LHCN-M2 (cell line): Measurements from ENCODE around the gene TMEM244. TPM values are rescaled to one million over a fixed set of nuclear protein-coding genes. Genes with fewer than 3 reads are reported as not detected.
"Not testable (repeated sequence)": the region's sequence is repeated elsewhere in the genome, so short reads cannot be mapped to it uniquely, and the experiment has no call there.

ENCODE experiments used
- DNase-seq: peaks from one replicate; pipeline ENCODE4 v3.0.0-alpha.2; 2012; ENCODE audit warnings: low read depth
- polyA plus RNA-seq: library from polyadenylated mRNA; unstranded; fragments of >200 nt; gene quantifications from one replicate; pipeline ENCODE4 v1.2.1, GENCODE V29; 2012; ENCODE audit warnings: missing spikeins
- total RNA-seq: library from RNA; depleted of rRNA; stranded (reverse); fragments of >200 nt; gene quantifications from 2 replicates; pipeline ENCODE4 v1.2.3, GENCODE V29; 2014; rRNA removed

The TMEM244 gene, protein sequence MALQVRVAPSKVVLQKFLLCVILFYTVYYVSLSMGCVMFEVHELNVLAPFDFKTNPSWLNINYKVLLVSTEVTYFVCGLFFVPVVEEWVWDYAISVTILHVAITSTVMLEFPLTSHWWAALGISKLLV
- 0.52 and 2.2 TPM in 2 replicates for total RNA-seq
- 0.67 TPM for polyA plus RNA-seq

DNA sequence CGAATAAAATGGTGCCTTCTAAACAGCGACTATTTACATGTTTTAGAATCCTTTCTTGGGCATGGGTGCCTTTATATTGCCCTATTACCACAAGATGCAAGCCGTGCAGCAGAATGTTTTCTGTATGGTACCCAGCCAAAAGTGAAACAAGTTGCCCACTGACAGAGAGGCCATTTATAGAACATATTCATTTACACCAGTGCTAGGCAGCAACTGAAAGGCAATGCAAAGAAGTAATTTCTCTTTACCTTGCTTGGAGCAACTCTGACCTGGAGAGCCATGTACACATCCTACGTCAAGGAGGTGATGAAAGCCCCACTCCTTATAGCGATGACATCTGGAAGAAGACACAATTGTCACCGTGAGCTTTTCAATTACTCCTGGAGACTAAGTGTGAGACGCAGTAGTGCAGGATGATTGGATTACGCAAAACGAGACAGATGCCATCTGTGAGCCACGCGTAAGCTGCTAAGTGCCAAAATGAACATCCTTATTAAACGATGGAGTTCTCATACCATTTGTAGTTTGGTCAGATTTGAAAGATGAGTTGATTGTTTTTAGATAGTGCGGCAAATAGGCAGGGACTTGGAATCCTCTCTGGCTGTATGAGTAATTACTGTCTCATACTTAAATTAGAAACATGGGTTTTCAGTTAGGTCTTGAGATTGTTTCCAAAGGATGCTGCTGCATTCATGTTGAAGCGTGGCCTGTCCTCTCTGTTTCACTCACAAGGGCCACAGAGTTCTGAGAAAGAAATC is at the start of gene TMEM244:
TMEM244 (minus strand) TSS at position 408 of the 758 bp plus-strand sequence; CDS start at position 281, 127 bp downstream.
- DNase-seq, result peak; percentile 72

DNA sequence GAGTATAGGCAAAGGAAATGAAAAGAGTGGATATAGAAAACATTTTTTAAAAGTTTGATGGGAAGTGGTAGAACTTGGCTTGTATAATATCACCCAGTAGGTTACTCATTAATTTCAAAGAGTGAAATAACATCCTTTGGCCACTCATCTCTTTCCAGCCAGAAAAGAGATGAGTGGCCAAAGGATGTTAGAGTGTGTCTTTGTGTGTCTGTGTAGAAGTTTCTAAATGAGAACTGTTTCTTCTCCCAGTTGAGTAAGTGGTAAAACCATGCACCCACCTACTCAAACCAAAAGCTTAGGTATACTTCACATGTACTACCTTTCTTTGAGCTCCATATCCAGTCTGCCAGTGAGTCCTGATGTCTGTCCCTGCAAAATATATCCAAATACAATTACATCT is 47.7 kb upstream of the TMEM244 start:
- DNase-seq, result no peak

DNA sequence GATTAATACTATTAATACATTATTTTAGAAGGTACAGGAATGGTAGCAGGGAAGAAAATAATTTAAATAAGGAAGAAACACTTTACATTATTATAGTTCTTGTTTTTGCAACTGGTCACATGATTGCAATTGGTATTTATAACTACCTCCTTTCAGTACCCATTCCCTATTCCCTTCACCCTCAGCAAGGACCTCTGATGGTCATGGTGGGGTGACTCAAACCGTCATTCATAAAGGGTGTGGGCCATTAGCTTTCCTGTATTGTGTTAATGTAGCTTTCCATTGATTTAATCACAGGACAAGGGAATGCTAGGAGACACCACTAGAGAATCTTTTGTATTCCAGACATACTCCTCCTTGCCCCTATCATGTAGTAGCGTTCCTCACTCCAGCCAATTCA is 47.2 kb upstream of the TMEM244 start:
- DNase-seq, result no peak

DNA sequence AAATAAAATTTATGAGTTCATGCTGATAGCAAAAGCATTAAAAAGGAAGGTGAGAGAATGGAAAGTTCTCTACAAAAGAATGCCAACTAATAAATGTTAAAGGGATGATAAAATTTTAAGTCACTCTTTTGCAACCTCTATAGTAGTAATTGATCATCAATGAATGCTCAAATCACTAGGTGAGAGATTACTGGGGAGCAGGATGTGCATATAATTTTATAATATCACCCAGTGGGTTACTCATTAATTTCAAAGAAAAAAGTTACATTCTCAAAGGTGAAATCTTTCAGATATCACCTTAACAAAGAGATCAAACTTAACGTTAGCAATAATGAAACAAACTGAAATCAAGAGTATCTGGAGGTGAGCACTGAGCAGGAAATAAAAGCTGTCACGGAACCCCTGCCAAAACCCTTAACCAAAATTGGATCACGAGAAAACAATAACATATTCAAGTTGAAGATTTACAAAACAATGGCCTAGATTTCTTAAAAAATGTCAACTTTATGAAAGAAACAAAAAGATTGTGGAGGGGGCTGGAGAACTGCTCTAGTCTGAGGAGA is 45.5 kb upstream of the TMEM244 start:
- DNase-seq, result no peak

DNA sequence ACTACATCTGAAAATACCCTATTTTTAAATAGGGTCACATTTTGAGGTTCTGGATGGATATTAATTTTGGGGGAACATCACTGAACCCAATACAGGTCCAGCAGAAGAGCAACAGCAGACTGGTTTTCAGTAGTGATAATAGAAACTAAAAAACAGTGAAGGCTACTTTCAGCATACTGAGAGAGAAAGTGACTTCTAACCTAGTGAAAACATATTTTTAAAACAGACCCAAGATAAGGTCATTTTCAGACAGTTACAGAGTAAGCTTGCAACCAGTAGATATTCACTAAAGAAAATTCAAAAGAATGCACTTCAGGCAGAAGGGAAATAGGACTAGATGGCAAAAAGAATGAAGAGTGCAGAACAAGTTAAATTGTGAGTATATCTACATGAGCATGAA is 42.0 kb upstream of the TMEM244 start:
- no peak for DNase-seq

DNA sequence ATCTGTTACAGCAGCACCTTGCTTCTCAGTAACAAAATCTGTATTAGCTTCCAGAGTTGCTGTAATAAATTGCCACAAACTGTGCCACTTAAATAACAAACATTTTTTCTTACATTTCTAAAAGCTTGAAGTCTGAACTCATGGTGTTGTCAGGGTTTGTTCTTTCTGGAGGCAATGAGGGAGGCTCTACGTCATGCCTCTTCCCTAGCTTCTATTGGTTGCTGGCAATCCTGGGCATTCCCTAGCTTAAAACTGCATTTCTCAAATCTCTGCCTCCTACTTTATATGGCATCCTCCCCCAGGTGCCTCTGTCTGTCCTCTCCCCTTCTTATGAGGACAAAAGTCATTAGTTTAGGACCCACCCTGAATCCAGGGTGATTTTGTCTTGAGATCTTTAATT is 41.6 kb upstream of the TMEM244 start:
- DNase-seq, result no peak

DNA sequence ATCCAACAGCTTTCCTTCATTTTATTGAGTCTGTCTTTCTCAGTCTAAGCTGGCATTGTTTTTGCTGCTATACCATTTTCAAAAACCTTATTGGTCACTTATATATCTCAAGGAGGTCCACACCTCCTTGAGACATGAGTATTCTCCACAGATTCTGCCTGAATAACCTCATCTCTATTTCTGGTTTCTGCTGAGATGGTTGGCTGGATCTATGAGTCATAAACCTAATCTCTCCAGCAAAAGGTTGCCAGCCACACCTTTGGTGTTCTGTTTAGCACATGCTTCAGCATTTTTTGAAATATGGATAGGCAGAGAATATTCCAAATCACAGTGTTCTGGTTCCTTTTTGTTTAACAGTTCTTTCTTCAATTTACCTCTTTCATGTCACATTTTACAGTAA is 40.8 kb upstream of the TMEM244 start:
- DNase-seq, result no peak

DNA sequence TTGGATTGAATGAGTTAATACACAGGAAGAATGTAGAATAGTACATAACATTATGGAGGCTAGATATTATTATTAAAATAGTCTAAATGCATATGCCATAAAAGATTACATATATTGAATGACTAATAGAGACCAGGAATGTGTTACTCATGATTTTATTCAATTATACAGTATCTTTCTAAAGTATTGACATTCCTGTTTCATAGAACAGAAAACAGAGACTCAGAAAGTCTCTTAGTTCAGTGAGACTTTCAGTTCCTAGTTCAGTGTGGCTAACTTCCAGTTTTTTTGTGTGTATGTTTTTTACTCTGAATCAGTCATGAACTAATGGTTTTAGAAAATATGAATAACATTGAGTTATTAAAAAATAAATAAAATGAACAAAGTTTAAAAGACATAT is 34.6 kb upstream of the TMEM244 start:
- no peak for DNase-seq

DNA sequence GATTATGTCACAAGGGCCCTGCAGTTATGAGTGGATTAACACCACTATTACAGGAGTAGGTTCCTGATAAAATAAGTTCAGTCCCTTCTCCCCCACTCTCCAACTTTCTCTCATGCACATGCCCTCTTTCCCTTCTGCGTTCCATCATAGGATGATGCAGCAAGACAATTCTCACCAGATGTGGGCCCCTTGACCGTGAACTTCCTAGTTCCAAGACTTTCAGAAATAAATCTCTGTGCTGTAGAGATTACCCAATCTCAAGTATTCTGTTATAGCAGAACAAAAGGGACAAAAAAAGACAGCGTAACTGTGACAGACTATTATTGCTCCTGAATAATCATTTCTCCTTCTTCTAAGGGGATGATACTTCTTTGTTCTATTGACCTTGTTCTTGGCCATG is 33.8 kb upstream of the TMEM244 start:
- DNase-seq, result no peak

DNA sequence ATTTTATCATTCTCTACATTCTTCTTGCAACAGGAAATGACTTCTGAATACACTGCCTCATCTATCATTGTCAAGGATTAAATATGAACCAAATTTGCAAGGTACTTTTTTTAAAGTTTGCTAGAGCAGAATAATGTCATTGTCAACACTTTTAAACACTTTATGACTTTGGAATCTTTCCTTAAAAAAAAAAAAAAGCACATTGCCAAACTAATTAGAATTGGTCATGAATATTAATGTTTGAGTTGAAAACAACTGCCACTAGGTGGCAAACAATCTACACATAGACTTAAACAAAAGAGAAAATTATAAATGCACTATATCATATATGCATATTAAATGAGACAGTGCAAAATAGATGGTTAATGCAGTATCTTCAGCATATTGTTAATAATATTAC is 32.5 kb upstream of the TMEM244 start:
- DNase-seq, result peak; percentile 37

DNA sequence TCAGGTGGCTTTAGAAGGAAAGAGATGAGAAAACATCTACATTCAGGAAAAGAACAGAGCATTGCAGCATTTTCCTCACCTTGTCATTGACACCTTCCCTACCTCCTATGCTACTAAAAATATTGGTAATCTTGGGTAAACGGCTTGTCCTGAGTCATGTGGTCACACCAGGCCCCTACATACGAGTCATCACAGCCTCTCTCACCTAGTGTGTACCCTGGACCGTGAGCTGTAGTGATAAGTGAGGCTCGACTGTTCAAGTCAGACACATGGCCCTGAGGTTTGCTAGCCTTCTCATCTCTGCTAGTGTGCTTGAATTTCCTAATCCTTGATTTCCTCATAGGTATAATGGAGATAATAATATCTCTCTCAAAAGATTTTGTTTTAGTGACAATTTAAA is 29.6 kb upstream of the TMEM244 start:
- peak; percentile 62 for DNase-seq

DNA sequence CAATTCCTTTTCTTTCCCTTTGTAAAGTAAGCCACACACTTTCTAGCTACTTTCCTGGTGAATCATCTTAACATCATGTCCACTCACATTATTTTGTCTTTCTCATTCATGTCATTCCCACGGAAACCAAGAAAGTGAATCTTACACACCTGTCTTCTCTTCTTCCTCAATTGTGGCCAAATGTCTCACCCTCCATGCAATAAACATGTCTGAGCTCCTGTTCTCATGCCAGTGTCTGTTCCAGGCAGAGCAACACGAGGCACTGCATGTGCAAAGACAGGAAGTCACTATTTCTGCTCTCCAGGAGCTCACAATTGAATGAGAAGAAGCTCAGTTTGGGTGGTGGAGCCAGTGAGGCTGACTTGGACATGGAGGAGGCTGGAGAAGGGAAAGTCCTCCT is 29.0 kb upstream of the TMEM244 start:
- peak; percentile 98 for DNase-seq

DNA sequence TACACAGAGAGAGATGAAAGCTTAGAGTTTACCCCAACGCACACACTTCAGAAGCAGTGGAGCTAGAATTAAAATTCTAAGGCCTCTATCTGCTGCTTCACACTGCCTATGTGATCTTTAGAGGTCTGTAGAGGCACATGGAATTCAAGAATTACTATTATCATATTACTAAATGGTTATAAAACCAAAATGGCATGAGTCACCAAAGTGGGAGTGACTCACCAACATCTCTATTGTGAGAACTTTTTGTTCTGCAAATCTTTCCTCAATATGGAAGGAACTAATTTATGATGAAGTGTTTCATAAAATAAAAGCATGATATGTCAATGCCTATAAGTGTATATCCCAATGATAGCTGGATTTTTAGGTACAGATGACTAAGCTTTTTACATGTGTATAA is 28.5 kb upstream of the TMEM244 start:
- DNase-seq, result peak; percentile 96

DNA sequence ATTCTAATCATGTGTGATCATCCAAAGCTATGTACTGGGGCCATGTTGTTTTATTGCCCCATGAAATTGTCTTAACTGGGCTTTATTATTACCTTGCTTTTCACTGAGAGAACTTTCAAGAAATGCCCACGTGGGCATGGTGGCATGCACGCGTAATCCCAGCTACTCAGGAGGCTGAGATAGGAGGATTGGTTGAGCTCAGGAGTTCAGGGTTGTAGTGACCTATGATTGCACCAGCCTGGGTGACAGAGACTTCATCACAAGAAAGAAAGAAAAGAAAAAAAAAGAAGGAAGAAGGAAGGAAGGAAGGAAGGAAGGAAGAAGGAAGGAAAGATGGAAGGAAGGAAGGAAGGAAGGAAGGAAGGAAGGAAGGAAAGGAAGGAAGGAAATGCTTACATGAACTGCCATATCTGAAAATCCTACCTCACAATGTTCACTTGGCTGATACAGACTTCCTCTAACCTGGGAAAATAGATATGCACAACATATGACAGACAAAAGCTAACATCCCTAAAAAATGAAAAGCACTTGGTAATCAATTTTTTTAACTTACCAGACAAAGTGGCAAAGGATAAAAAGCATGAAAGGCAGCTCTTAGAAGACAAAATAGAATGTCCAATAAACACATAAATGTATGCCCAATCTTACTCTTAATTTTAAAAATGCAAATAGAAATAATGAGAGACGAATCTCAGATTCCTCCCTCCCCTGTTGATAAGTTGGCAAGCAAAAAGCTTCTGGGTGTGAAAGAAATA is 25.5 kb upstream of the TMEM244 start:
- no peak for DNase-seq

DNA sequence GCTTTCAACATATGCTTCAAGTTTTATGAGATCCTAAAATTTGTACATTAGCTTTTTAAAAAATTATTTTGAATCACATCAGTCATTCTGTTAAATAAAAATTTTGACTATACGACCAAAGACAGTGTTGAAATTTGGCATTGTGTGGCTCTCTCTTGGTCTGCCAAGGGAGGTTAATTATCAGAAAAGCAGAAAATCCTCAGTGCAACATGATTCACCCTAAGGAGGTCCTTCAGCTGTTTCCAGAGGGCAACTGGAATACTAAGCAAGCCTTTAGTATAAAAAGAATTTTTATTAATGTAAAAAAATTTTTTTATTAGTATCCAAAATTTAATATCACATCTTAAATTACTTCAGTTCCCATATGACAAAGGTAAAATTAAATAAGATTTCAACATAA is 23.1 kb upstream of the TMEM244 start:
- peak; percentile 65 for DNase-seq

DNA sequence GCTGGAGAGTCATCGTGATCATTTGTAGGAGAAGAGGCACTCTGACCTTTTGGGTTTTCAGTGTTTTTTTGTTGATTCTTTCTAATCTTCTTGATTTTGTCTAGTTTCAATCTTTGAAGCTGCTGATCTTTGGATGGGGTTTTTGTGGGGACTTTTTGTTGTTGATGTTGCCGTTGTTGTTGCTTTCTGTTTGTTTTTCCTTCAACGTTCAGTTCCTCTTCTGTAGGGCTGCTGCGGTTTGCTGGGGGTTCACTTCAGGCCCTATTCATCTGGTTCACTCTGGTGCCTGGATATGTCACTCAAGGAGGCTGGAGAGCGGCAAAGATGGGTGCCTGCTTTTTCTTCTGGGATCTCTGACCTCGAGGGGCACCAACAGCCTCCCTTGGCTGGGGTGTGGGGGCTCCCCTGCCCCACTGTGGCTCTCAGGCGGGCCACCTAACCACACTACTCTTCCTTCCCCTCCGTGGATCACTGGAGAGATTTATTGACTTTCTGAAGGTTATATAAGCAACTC is 21.5 kb upstream of the TMEM244 start:
- no peak for DNase-seq

DNA sequence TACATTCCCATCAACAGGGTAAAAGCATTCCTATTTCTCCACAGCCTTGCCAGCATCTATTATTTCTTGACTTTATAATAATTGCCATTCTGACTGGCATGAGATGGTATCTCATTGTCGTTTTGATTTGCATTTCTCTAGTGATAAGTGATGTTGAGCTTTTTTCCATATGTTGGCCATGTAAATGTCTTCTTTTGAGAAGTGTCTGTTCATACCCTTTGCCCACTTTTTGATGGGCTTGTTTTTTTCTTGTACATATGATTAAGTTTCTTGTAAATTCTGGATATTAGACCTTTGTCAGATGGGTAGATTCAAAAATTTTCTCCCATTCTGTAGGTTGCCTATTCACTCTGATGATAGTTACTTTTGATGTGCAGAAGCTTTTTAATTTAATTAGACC is 16.8 kb upstream of the TMEM244 start:
- DNase-seq, result not testable (repeated sequence)

DNA sequence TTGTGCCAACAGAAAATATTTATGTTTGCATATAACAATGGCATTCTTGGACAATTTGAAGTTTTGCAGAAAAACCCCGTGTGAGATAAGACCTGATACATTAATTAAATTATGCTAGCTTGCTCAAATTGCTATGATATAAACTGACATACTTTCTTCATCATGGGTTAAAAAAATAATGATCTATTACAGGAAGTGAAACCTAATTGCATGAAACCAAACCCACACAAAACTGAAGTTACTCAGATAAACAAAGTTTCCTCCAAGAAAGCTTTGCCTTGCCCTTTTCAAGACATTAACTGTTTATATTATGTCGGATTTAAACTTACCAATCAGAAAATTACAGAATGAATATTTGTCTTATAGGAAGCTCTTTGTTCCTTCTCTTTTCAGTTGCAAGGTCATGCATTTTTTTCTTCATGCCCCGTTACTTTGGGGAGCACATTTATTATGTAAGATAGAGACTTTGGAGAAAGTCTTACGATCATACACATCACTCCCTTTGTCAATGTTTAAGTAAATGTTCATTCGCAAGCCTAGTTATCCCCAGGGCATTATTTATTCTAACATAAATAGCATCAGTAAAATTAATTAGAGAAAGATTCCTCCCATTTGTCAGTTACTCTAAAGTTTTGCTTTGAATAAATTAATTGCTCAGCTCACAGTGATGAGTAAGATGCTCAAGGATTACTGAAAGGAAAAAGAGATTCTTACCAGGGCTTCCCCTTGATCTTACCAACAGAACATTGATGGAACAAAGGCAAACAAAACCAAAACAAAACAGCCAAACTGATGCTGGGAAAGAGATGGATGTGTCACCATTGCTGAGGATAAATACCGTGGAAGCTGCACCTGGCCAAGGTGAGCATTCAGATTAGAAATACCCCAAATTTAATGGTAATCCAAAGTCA is 14.8 kb upstream of the TMEM244 start:
- no peak for DNase-seq

DNA sequence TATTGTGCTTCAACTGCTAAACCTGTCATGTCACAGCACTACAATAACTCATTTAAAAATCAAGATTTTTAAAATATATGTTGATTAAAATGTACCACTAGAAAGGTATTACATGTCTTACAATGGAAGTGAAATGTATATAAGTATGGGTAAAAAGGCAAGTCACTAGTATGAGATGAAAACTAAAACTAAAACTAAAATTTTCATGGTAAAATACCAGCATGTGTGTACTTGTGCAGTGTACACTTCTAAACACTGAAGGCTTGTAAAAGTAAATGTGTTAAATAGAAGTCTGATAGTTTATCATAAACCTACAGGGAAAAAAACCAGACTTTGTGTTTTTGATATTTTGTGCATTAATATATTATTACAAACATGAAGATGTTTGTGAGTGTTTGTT is 13.7 kb upstream of the TMEM244 start:
- no peak for DNase-seq

DNA sequence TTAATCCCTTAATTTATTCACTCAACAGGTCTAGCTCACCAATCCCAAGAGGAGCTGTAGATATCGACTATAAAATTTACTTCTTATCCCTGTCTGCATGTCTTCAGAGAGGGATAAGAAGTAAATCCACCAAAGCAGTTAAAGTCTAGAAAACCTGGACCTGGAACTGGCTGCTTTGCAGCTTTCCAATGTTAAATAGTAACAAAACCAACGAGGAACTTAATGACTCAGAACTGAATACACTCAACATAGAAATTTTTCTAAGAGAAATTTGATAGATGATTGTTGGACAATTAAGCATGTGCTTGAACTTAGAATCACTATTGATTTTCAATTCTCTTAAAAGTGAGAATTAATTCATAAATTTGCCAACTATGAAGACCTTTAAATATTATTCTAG is 11.5 kb upstream of the TMEM244 start:
- no peak for DNase-seq

DNA sequence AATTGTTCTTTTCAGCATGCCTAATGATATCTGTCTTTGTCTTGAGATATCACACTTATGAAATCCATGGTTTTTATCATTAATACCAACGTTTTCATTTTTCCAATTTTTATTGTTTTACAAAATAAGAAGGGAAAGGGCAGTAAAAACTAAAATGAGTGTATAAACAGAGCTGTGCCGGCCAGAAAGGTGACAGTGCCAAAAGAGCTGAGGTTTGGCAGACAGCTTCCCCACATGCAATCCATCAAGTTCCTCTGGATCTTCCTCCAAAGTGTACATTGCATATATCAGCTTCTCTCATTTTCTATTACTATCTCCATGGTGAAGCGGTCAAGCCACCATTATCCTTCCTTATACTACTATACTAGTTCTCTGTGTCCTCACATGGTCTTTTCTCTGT is 10.1 kb upstream of the TMEM244 start:
- DNase-seq, result no peak
